Glomerular visceral epithelial cell (primary cell): ENCODE data around the gene CDHR2.

ENCODE experiments used
- DNase-seq: peaks from one replicate; pipeline ENCODE4 v3.0.0-alpha.2; 2016; ENCODE audit errors: extremely low spot score

CDHR2 gene

DNA sequence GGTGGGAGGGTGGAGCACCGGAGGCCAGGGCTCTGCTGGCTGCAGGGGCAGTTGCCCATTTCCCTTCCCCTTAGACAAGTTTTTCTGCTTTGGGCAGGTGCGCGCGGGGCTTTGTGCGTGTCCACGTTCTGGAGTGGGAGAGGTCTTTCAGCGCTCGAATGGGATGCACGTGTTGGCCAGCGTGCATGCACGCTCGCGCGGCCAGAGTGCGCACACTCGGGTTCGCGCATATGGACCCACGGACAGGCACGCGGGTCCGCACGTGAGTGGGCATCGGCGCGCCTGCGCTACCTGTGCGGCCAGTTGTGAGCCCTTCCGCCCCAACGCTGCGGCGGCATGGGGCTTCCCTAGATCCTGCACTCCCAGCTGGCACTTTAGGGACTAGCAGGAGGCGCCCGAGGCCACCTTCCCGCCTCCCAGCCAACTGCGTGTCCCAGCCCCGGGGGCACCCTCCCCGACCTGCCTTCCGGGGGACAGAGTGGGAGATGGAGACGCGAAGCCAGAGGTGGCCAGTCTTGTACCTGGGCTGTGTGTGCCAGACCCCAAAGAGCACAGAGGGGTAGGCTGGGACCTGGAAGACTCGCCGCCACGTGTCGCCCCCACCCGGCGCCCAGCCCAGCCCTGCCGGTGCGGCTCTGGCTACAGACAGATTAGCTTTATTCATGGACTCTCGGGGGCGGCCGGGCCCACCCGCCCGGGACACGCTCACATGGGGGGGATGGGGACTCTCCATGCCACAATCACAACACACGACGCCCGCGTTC, 70.6 kb downstream of the CDHR2 start:
- no peak for DNase-seq

- no peak for DNase-seq
Observed at GRCh38 chr5:176620333-176620981, 71.3 kb downstream of the CDHR2 start.

GRCh38 chr5:176621661-176622079, 72.5 kb downstream of the CDHR2 start:
- no peak for DNase-seq

DNA sequence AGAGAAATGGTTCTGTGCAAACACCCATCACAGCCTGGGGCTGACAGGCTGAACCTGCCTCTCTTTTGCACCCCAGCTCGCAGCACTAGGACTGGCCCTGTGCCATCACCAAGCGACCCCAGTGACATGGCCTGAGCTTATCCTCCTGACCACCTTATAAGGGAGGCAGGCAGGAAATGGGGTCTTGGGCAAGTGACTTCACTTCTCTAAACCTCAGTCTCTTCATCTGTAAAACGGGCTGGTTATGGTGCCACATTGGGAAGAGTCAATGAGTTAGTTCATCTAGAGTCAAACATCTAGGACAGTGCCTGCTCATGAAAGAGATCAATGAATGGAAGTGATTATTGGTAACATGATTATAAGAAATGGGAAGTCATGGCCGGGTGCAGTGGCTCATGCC, 75.0 kb downstream of the CDHR2 start:
- DNase-seq = no peak

GRCh38 chr5:176624938-176625337, 75.8 kb downstream of the CDHR2 start:
- DNase-seq = no peak

- DNase-seq = no peak
Observed at GRCh38 chr5:176625512-176625911, 76.4 kb downstream of the CDHR2 start.

GRCh38 chr5:176625966-176626875, 77.1 kb downstream of the CDHR2 start:
- DNase-seq = no peak

- no peak for DNase-seq
Observed at GRCh38 chr5:176626876-176627236, 77.7 kb downstream of the CDHR2 start.

- no peak for DNase-seq
Observed at GRCh38 chr5:176627582-176627981, 78.4 kb downstream of the CDHR2 start.

DNA sequence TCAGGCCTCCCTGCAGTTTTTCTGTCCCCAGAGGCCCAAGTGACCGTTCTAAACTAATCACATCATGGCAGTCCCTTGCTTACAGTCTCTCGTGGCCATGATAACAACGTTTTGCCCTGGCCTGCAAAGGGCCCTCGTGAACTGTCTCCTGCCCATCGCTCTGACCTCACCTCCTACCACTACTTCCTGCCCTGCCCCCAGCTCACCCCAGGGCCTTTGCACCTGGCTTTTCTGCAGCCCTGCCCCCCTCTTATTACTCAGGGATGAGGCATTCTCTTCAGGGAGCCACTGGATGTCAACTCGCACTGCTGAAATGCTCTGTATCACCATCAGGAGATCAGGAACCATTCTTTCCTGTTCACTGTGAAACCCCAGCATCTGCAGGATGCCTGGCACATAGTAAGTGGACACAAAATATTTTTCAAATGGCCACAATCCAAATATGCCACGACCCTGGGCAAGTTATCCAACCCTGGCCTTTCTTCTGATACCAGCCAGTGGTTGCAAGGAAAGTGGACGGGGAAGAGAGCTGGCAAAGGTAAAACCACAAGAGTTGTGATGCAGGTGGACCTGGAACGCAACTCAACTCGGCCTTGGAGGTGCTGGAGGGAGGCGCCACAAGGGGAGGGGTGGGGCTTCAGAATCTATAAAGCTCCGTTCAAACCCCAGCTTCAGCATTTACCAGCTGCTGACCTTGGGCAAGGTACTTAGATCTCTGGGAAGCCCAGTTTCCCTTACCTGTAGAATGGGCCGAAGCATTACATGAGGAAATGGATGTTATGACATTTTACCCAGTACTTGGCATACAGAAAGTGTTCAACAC, 79.5 kb downstream of the CDHR2 start:
- no peak for DNase-seq

DNA sequence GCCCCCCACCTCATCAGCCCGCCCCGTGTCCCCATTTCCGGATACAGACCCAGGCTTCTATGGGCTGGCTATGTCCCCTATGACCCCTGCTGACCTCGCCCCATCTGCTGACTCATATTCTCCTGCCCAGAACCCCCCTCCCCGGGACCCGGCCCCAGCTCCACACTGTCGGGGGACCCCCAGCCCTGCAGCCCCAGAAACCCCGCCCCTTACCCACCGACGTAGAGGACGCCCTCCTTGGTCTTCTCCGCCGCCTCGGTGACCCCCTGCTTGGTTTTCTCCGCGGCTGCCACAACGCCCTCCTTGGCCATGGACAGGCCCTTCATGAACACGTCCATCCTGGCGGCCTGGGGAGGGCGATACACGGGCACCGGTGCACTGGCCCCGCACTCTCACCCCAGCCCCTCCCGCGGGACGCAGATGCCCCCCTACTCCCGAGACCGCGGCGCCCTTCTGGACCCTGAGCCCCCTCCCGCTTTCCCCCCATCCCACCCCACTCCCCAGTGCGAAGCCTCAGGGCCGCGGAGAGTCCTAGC, 80.2 kb downstream of the CDHR2 start:
- DNase-seq = no peak

DNA sequence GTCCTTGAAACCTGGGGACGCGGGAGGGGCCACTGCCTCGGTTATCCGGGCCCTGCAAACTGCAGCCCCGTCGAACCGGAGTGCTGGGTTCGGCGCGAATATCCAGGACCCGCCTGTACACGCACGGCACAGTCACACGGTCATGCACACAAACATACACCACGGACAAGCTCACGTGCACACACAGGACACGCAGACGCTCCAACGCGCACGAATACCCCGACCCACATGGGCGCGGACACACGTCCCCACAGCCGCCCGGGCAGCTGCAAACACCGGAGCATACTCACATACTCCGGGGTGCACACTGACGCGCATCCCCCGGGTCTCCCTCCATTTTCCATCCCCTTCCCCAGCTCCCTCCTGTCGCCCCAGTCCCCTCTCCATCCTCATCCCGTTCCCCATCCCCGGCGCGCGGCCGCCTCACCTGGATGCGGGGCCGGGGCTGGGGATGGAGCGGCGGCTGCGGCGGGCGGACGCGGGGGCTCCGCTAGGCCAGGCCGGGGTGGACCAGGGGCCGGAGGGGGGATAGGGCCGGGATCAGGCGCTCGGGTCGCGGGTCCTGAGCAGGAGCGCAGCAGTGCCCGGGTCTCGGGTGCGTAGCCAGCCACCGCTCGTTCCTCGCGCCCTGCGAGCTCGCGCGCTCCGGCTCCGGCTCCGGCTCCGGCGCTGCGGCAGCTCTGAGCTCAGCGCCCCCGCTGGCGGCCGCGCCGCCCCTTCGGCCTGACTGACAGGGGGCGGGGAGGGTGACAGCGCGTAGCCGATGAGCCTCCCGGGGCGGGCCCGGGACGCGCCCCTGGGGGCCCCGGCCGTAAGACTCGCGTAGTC, 80.9 kb downstream of the CDHR2 start, which contains the start of the genes EIF4E1B and SNCB:
Gene EIF4E1B, plus strand, starts transcription at position 823 of the 828 bp plus-strand sequence. CDS start 12,113 bp downstream, outside the sequence.
Gene SNCB, minus strand, starts transcription at position 682 of the 828 bp plus-strand sequence. CDS start 880 bp downstream, outside the sequence.
- DNase-seq = peak; percentile 45

DNA sequence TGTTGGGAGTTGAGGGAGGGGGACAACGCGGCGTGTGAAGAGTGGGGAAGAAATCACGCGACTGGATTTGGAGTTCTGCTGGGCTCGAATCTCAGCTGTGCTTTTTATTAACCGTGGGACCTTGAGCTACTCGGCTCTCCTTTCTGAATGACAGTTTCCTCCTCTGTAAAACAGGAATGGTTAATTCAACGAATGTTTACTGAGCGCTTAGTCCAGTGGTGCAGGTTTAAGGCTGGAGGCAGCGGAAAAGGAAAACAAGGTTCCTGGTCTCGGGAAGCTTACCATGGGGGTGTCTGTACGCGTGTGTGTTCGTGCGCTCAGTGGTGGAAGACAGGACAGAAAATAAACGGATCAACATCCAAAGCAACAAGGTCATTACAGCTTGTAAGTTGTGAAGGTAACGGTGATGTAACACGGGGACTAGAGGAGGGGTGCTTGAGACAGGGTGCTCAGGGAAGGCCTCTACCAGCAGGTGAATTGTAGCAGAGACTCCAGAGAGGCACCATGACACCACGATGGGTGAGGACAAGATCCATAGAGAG, 81.6 kb downstream of the CDHR2 start:
- DNase-seq = no peak

DNA sequence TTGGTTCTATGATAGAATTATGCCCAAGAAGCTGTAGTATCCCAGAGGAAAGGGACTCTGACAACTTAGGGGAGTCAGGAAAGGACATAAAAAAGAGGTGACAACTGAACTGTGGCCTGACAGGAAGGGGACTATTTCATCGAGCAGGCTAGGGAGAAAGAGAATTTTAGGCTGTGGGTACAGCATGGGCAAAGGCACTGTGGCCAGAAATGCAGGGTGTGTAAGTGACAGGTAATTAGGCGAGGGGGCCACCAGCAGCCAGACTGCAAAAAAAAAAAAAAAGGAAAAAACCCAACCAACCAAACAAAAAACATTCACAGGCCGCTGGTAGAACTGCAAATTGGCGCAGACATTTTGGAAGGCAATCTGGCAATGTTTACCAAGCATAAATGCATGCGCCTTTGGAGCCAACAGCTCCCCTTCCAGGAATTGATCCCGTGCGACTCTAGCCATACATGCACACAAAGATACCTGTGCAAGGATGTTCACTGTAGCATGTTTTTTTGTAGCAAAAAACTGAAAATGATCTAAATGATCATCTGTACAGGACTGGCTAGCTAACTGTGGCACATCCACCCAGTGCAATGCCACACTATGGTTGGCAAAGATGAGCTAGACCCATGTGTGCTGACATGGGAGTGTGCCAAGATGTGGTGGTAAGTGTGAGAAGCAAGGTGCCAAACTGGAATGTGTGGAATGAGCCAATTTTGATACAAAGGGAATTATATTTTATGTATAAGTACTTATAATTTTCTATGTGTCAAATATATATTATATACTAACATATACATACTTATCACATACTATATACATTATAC, 82.5 kb downstream of the CDHR2 start:
- no peak for DNase-seq

GRCh38 chr5:176632745-176633144, 83.6 kb downstream of the CDHR2 start:
- no peak for DNase-seq

DNA sequence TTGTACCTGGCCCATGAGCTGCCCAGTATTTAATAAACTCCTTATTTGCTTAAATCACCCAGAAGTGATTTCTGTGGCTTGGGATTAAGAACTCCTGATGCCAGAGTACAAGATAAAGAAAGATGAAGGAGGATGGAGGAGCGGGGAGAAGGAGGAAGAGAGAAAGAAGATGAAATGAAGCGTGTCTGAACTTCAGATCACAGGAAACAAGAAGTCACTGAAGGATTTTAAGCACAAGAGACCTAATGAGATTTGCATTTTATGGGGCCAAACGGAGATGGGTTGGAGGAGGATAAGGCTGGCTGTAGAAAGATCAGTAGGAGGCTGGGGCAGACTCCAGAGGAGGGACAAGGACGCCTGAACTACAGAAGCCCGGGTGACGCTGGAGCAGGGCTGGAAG, 84.5 kb downstream of the CDHR2 start:
- no peak for DNase-seq

- DNase-seq = no peak
Observed at GRCh38 chr5:176636426-176636825, 87.3 kb downstream of the CDHR2 start.

DNA sequence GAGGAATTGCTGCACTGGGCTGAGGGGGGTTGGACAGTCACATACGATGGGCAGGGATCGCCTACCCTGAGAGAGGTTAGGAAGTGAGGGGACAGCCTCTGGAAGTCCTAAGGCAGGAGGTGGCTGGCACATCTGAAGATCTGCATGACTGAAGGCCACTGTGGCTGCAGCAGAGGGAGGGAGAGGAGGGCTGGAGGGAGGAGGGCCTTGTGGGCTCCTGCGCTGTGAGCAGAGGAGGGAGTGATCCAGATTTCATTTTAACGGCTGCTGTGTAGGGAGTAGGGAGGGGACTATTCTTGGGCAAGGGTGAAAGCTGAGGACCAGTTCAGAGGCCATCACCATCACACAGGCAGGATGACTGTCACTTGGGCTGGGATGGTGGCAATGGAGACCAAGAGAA, 88.4 kb downstream of the CDHR2 start:
- no peak for DNase-seq

GRCh38 chr5:176638437-176638836, 89.3 kb downstream of the CDHR2 start:
- no peak for DNase-seq
